ENCODE data around the gene ARMC5.
"Not testable (repeated sequence)": the region's sequence is repeated elsewhere in the genome, so short reads cannot be mapped to it uniquely, and the experiment has no call there.

ARMC5 gene

DNA sequence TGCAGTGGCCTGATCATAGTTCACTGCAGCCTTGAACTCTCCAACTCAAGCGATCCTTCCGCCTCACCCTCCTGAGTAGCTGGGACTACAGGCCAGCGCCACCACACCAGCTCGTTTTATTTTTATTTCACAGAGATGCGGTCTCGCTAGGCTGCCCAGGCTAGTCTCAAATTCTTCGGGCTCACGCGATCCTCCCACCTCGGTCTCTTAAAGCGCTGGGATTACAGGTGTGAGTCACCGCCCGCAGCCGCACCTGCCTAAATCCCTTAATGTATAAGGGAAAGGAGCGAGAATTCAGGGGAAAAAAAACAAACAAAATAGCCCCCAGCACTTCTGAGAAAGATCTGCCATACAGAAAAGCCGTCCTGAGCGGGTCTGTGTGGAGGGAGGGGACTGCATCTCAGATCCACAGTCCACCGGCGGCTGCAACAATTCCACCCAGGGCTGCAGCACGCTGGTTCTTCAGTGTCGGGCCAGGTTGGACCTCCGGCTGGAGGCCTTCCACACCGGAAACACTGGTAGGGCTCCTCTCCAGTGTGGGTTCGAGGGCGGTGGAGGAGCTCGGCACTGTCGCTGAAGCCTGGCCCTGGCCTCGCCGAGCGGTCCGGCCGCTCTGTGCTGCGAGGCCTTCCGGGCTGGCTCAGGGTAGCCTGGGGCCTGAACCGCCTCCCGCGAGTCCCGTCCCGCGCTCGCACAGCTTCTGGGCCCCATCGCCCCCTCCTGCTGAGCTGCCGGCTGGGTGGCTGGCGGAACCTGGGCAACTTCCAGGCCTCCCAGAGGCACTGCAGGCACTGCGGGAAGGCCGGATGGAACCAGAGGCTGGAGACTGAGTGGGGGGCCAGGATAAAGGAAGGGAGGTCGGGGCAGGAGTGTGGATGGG, 23.7 kb upstream of the ARMC5 start:
- DNase-seq: no peak

DNA sequence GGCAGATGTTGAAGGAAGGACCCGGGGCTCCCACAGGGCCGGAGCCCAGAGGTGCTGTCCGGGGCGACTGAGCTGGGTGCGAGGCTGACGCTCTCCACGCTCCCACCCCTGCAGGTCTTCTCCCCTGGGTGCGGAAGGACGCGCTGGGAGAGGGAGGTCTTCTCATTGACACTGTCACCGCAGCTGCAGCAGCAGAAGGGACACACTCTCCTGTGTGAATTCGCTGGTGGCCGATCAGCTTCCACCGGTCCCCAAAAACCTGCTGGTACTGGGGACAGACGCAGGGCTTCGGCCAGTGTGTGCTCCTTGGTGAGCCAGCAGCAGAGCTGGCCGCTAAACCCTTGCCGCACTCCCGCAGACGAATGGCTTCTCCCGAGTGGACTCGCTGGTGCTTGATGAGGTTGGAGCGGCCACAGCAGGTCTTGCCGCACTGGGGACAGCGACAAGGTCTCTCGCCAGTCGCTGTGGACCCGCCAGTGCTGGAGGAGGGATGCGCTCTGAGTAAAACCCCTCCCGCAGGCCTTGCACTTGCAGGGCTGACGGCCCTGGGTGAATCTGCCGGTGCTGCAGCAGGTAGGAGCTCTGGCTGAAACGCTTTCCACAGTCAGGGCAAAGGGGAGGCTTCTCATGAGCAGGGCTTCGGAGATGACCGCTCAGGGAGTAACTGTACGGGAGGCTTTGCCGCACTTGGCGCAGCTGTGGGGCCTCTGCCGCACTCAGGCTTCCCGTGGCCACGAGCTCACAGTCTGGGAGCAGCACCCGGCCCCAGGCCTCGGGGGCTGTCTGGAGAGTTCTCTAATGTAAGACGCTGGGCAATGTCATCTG, 22.9 kb upstream of the ARMC5 start:
- DNase-seq: no peak

DNA sequence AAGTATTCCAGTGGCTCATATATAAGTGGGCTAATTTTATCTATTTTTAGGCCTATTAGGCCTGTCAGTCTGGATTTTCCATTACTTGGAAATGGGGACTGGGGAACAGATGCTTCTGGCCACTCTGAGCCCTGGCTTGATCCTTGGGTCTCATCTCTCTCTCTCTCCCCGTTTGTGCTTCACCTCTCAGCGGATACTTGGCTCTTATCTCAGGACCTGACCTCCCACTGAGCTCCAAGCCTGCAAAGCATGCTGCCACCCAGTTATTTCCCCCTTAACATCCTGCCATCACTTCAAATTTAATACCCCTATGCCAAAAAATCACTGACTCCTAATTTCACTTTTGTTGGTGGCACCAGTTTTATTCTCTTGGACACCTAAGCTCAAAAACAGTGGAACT, 20.9 kb upstream of the ARMC5 start:
- DNase-seq: no peak

DNA sequence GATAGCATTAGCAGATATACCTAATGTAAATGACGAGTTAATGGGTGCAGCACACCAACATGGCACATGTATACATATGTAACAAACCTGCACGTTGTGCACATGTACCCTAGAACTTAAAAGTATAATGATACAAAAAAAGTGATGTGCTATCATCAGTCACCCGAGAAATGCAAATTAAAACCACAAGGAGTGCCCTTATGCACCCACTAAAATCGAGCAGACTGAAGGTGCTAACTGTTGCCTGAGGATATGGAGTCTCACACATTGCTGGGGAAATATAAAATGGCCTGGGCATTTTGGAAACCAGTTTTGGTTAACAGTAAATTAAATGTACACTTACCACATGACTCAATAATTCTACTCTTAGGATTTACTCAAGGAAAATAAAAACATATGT, 20.3 kb upstream of the ARMC5 start:
- DNase-seq: not testable (repeated sequence)

DNA sequence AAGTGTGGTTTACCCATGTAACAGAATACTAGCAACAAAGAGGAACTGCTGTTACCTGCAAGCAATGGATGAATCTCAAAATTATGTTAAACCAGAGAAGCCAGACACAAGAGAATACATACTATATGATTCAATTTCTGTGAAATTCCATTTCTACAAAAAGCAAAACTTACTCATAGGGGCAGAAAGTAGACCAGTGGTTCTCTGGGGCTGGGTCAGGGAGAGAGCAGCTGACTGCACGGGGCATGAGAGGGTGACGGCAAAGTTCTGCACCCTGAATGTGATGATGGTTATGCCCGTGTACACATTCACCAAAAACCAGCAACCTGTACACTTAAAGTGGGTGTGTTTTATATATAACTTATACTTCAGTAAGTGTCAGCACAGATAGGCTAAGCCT, 19.8 kb upstream of the ARMC5 start:
- no peak for DNase-seq

DNA sequence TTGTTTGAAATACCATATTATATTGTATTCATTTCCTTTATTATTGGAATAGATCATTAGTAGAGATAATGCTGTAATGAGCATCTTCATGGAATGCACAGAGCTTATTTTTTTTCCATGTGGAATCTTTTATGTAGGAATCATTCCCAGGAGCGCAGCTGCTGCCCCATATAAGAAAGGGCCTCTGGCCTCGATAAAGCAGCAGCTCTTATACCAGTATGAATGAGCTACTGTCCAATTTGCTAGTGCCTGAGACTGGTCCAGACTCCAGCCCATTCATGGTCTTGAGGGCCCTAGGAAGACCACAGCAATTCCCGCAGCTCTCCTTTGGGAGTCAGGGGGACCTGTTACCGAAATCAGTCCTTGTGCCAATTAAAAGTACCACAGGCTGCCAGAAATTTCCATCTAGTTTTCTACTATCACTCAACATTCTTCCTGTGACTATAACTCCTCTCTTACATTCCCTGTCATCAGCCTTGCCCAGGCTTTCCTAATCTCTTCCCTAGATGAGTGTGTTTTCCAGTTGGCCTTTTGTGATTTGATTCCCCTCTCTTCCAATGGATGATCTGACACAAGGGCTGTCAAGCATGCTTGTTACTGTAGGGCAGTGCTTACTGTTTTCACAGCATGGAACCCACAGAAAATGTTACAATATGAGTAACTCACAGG, 18.7 kb upstream of the ARMC5 start:
- no peak for DNase-seq

DNA sequence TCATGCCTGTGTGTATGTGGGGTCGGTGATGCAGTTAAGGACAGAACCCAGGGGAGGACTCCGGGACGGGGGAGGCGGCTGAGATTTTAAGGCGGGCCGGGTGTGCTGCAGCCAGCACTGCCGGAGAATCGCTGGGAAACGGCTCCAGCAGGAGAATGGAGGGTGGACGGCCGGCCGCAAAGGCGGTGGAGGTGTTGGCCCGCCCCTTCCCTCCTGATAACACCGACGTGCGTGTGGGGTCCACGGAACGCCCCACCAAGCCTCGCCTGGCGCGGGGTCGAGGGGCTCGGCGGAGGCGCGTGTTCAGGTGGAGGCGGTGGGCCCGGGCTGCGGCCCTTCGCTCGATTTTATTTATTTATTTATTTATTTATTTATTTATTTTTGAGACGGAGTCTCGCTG, 17.3 kb upstream of the ARMC5 start:
- DNase-seq: no peak

DNA sequence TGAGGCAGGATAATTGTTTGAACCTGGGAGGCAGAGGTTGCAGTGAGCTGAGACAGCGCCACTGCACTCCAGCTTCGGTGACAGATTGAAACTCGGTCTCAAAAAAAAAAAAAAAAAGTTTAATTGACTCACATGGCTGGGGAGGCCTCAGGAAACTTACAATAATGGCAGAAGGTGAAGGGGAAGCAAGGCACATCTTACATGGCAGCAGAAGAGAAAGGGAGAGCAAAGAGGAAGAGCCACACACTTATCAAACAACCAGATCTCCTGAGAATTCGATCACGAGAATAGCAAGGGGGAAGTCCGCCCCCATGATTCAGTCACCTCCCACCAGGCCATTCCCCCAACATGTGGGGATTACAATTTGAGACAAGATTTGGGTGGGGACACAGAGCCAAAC, 13.4 kb upstream of the ARMC5 start:
- DNase-seq: not testable (repeated sequence)

DNA sequence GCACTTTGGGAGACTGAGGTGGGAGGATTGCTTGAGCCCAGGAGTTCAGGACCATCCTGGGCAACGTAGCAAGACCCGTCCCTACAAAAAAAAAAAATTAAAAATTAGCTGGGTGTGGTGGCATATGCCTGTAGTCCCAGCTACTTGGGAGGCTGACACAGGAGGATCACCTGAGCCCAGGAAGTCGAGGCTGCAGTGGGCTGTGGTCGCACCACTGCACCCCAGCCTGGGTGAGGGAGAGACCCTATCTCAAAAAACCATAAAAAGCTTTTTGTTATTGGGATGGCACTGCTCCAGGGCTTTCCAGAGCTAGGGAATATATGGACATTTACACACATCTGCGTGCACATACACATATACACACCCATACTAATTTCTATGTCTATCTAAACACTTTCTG, 8.1 kb upstream of the ARMC5 start:
- no peak for DNase-seq

DNA sequence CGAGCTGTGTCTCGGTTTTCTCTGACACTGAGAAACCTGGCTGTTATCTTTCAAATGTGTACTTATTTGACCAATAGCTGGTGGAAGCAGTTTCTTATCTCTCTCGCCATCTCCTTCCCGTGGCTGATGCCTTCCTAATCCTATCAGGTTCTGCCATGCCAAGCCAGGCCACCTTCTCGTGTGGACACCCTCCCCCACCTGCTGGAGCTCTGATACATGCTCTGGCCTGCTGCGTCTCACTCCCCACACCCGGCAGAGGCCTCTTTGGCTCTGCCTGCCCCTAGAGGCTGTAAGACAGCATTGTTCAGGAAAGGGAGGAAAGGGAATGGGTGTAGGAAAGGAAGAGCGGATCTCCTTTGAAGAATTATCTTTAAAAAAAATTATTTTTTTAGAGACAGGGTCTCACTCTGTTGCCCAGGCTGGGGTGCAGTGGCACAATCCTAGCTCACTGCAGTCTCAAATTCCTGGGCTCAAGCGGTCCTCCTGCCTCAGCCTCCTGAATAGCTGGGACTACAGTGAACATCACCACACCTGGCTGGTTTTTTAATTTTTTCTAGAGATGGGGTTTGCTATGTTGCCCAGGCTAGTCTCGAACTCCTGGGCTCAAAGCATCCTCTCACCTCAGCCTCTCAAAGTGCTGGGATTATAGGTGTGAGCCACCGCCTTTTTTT, 7.5 kb upstream of the ARMC5 start:
- no peak for DNase-seq

DNA sequence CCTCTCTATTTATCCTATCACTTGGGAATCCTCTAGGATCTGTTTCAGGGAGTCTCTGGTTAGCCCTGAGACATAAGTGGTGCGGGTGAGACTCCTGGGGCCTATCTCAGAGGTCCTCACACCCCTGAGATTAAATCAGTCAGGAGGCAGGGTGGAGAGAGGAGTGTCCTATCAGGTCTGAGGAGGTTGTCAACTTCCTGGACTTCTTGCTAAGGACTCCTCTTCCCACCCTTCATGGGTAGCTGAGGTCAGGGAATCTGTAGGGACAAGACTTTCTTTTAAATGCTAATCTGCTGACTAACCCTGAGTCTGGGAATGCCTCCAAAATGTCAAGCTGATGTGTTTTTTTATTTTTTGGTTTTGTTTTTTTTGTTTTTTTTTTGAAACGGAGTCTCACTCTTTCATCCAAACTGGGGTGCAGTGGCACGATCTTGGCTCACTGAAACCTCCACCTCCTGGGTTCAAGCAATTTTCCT, 6.6 kb upstream of the ARMC5 start:
- DNase-seq: no peak

DNA sequence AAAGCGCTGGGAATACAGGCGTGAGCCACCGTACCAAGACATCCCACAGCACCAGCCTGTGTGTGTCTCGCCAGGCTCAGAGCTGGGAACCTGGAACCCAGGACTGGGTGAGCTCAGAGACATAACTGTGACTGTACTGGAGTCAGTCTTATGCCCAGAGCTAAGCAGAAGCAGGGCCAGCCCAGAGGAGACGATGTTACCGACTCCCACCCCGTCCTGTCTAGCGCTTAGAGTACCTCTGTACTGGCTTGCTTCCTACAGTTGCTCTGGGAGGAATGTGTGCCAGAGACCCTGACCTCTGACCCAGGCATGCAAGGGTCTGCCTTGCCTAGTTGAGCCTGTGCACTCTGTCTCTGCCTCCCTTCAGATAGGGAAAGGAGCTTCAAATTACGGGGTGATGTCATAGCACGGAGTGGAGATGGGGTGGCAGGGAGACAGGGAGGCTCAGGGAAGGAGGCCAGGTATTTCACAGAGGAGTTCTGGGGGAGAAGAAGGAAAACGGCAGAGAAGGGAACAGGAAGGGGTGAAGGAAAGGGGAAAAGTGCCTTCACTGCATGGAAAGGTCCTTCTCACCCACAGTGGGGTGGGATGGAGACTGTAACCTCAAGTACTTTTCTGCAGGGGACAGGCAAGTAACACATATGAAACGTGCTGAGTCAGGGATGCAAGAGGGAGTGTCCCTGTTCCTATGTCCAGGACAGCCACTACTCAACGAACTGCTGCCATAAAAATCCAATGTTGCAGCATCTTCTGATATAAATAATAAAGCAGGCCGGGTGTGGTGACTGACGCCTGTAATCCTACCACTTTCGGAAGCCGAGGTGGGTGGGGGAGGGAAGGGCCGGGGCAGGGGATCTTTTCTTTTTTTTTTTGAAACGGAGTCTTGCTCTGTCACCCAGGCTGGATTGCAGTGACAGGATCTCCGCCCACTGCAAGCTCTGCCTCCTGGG, 5.8 kb upstream of the ARMC5 start:
- no peak for DNase-seq

DNA sequence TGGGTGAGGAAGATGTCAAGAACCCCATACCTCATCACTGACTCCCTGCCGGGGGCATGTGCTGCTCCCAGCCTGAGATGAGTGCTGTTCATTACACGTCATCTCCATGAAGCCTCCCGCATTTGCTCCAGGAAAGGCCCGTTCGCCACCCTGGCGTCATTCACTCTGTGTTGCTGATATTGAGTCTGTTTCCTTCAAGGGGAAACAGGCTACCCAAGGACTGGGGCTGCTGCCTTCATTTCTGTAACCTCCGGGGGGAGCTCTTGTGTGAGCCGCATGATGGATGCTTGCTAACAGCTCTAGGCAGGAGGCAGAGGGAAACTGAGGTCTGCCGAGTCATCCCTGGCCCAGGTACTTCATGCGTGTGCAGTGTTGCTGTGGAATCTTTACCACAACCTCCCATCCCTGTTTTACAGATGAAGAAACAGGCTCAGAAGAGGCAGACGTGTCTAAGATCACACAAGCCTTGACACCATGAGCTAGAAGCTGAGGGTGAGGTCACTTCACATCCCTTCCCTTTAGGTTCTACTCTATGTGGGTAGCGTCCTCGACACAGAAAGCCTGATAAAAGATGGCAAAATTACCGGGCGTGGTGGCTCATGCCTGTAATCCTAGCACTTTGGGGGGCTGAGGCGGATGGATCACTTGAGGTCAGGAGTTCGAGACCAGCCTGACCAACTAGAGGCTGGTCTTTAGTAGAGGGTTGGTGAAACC, 3.5 kb upstream of the ARMC5 start:
- DNase-seq: peak; percentile 27

DNA sequence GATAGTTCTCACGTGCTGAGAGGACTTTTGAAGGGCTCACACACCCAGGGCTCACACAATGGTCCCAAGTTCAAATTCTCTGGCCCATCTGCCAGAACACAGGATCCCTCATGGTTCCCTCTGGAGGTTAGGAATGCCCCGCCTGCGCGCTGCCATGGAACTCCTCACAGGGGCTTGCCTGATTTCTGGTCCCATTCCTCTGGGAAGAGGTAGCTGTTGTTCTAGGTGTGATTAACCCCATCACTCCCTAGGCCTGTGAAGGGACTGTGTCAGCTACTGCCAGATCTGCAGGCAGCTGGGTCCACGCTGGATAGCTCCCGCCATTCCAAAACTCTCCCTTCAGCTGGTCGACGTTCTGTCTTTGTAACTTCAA, 2.3 kb upstream of the ARMC5 start:
- DNase-seq: no peak

DNA sequence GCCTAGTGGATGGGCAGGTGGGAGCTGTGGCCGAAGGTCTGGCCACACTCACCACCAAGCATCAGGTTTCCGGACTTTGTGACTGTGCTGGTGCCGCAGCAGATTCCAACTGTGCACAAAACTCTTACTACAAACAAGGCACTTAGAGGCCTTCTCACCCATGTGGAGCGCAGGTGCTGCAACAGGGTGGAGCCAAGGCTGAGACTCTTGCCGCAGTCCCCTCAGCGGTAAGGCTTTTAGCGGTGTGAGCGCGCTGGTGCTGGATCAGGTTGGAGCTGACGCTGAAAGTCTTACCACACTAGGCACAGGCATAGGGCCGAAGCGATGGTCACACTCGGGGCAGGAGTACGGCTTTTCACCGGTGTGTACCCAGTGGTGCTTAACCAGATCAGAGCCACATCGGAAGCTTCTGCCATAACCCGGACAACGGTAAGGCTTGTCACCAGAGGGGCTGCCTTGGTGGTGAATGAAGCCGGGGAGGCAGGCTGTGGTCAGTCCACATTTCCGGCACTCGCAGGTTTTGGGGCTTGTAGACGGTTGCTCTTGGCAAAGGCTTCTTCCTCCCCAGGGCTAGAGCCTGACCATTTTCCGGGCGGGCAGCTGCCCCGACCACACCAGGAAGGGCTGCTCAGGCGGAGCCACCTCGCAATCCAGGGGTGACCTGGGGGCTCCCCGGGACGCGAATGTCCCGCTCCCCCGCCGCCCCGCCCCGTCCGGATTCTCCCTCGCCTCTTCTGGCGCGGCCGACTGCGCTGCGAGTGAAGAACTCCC, 1.0 kb upstream of the ARMC5 start:
- peak; percentile 49 for DNase-seq

DNA sequence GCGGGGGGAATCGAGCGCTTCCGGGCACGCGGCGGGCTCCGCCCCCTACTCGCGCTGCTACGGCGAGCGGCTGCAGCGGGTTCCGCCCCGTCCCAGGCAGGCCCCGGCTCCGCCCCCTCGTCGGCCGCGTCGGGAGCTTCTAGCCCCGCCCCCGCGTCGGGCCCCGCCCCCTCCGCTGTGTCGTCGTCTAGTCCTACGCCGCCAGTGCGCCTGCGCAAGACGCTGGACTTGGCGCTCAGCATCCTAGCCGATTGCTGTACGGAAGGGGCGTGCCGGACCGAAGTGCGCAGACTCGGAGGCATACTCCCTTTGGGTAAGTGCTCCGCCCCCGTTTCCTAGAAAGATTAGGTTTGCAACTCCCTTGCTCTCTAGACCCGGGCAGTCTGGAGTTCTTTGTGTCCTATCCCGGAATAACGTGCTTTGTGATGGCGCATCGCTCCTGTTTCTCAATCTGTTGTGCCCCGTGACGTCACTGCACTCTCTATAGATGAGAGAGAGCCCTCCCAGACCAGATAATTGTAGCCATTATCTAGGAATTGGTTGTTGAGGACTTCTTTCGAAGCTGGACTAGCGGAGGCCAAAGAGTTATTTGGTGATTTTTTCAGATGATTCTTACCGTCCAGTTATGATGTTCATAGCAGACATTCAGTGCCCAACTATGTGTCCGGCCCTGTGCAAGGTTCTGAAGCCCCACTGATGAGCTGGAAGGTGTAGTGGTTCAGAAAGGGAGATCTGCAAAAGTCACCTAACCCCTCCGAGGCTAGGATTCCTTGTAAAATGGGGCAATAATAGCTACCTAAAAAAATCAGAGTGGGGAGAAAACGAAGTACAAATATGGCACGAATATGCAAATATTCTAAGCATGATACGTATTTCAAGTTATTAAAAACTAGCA, 633 bp downstream of the ARMC5 start:
- peak; percentile 100 for DNase-seq

DNA sequence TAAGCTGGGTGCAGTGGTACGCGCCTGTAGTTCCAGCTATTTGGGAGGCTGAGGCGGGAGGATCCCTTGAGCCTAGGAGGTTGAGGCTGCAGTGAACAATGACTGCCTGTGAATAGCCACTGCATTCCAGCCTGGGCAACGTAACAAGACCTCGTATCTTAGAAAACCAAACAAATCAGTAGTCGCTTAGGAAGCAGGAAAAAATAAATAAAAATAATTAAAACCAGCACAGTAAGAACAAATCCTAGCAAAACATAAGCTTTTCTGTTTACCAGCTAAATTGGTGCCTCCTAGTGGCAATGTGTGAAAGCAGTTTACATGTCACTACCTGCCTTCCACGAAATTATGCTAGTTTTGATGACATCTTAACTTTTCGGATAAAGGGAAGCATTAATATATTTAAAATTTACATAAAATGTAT, 1.3 kb downstream of the ARMC5 start:
- no peak for DNase-seq

DNA sequence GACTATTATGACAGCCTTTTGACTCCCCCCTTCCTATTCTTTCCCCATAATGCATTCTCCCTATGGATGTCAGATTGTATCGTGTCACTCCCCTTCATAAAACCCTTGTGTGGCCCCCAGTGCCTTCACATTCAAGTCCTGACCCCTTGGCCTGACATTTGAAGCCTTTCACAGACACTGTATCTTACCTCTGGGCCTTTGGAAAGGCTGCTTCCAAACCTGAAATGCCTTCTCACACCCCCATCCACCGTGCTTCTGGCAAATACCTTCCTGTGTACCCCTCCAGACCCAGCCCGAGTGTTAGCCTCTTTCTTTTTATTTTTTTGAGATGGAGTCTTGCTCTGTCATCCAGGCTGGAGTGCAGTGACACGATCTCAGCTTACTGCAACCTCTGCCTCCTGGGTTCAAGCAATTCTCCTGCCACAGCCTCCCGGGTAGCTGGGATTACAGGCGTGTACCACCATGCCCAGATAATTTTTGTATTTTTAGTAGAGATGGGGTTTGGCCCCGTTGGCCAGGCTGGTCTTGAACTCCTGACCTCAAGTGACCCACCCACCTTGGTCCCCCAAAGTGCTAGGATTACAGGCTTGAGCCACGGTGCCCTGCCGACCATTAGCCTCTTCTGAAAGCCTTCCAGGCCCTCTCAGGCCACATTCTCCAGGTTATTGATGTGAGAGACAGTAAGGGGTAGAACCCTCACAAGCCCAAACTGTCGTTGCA, 2.1 kb downstream of the ARMC5 start:
- no peak for DNase-seq

All from stimulated activated CD4-positive, alpha-beta T cell treated with anti-CD3 and anti-CD28 coated beads, Interleukin-4, amount 100 ng/mL, for 24 hours (primary cell).